Measurements from ENCODE around the gene CDK5RAP2. TPM values are rescaled to one million over a fixed set of nuclear protein-coding genes. Genes with fewer than 3 reads are reported as not detected.
"Not testable (repeated sequence)": the region's sequence is repeated elsewhere in the genome, so short reads cannot be mapped to it uniquely, and the experiment has no call there.

CDK5RAP2 gene
- total and polyA plus RNA-seq, 10 donors = 19.5 to 93.7 (median 61.9) TPM

DNA sequence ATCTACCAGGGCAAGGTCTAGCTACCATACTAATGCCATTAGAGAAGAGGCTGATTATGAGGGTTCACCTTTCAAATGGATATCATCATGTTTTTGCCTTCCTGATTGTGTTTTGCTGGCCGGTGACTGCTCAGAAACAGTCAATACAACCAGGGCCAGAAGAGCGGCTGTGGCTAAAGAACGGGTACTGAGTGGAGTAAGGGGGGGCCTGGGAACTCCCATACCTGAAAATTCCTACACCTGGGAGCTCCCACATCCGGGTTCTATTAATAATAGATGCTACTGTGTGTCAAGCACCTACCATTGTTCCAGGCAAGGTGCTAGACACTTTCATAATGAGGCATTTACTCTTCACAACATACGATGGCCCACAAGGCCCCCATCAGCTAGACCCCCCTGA, 79.2 kb downstream of the CDK5RAP2 start:
- DNase-seq = no peak
- intact Hi-C loops (cut with DNase I; ENCODE audit: low total_unique reads) = no loop called here
- H3K4me1 ChIP-seq = no peaks in the 10 kb centered on the region
- H3K9me3 ChIP-seq = peaks cover 0 to 2% (median 0%) of the 10 kb centered on the region in 8 donors
- H3K36me3 ChIP-seq = peaks cover 0 to 63% (median 13%) of the 10 kb centered on the region in 6 donors
- no peaks in the 10 kb centered on the region for H3K27me3 ChIP-seq (replicated peaks in 1 of 7)
- no peak for TF ChIP-seq POLR2A (IDR thresholded peaks at IDR 0.05)
- TF ChIP-seq POLR2AphosphoS5 (IDR thresholded peaks at IDR 0.05) = no peak
- TF ChIP-seq, protein P1, sequence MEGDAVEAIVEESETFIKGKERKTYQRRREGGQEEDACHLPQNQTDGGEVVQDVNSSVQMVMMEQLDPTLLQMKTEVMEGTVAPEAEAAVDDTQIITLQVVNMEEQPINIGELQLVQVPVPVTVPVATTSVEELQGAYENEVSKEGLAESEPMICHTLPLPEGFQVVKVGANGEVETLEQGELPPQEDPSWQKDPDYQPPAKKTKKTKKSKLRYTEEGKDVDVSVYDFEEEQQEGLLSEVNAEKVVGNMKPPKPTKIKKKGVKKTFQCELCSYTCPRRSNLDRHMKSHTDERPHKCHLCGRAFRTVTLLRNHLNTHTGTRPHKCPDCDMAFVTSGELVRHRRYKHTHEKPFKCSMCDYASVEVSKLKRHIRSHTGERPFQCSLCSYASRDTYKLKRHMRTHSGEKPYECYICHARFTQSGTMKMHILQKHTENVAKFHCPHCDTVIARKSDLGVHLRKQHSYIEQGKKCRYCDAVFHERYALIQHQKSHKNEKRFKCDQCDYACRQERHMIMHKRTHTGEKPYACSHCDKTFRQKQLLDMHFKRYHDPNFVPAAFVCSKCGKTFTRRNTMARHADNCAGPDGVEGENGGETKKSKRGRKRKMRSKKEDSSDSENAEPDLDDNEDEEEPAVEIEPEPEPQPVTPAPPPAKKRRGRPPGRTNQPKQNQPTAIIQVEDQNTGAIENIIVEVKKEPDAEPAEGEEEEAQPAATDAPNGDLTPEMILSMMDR (IDR thresholded peaks at IDR 0.05 in 8 of 11, conservative IDR thresholded peaks at IDR 0.05 in 3 of 11) = no peak
- H3K27ac ChIP-seq = no peak overlapping the region
- H3K4me3 ChIP-seq = no peak overlapping the region
- 93 to 98% (median 94%) methylated on average over 5 of the region's 5 CpGs for WGBS, 5 donors

DNA sequence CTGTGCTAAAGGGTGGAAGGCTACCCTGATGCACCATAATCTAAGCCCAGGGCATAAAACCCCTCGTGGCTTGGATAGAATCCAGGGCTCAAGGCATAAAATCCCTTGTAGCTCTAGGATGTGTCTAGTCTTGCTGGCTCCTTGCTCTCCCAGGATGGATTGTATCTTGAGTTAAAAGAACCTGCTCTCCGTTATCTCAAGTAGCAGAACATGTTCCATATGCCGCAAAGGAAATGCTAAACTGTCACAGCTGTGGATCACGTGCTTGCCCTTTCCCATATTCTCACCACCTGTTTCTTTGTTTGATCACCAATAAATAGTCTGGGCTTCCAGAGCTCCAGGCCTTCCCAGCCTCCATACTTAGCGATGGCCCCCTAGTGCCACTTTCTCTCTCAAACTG, 82.1 kb downstream of the CDK5RAP2 start:
- H3K4me1 ChIP-seq; H3K27ac ChIP-seq; H3K27me3 ChIP-seq (replicated peaks in 1 of 7); intact Hi-C loops (cut with DNase I; ENCODE audit: low total_unique reads); H3K9me3 ChIP-seq; H3K4me3 ChIP-seq; DNase-seq: not testable (repeated sequence)
- peaks cover 0 to 39% (median 6%) of the 10 kb centered on the region in 6 donors for H3K36me3 ChIP-seq
- 93 to 98% (median 97%) methylated on average over 5 of the region's 5 CpGs for WGBS, 5 donors

DNA sequence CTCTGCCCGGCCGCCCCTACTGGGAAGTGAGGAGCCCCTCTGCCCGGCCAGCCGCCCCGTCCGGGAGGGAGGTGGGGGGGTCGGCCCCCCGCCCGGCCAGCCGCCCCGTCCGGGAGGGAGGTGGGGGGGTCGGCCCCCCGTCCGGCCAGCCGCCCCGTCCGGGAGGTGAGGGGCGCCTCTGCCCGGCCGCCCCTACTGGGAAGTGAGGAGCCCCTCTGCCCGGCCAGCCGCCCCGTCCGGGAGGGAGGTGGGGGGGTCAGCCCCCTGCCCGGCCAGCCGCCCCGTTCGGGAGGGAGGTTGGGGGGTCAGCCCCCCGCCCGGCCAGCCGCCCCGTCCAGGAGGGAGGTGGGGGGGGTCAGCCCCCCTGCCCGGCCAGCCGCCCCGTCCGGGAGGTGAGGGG, 83.5 kb downstream of the CDK5RAP2 start:
- not testable (repeated sequence) for H3K4me1 ChIP-seq

DNA sequence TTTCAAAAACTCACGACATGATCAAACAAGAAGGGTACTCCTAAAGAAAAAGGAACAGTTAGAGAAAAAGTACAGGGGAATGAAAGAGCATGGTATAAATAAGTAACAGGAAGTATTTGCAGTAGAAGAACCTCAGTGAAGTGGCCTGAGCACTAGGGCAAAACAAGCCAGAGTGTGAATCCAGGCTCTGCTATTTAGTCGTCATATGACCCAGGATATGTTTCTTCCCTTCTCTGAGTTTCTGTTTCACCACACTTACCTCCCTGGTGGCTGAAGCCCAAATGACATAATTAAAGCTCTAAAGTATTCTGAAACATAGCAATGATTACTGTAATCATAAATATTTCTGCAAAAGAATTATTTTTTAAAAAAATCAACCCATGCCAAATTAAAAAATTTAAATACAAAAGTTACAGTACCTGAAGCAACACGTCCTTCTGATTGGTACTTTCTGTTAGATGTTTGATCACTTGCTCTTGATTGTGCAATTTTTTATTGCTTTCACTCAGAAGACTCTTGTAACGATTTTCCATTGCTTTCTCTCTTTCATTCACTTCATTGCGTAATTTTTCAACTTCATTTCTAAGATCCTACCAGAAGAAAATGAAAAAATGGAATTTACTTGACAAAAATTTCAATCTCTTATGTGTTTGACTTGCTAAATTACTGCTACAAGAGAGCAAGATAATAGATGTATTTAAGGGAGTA, 88.9 kb downstream of the CDK5RAP2 start:
- no peaks in the 10 kb centered on the region for H3K9me3 ChIP-seq
- H3K4me1 ChIP-seq = peaks cover 0 to 11% (median 0%) of the 10 kb centered on the region in 6 donors
- 51 to 73% (median 62%) methylated on average over 5 of the region's 5 CpGs for WGBS, 5 donors
- no peak overlapping the region for H3K4me3 ChIP-seq
- TF ChIP-seq POLR2AphosphoS5 (IDR thresholded peaks at IDR 0.05) = no peak
- TF ChIP-seq, protein P1 (IDR thresholded peaks at IDR 0.05 in 8 of 11, conservative IDR thresholded peaks at IDR 0.05 in 3 of 11) = no peak
- TF ChIP-seq POLR2A (IDR thresholded peaks at IDR 0.05) = no peak
- peak overlapping the region in 1 of 8 donors; percentile 34 for H3K27ac ChIP-seq
- H3K27me3 ChIP-seq (replicated peaks in 1 of 7) = no peaks in the 10 kb centered on the region
- no peak for DNase-seq
- H3K36me3 ChIP-seq = peaks cover 0 to 59% (median 36%) of the 10 kb centered on the region in 6 donors
- intact Hi-C loops (cut with DNase I; ENCODE audit: low total_unique reads) = no loop called here

More for the DNA sequence above, 83.5 kb downstream of the CDK5RAP2 start:
- H3K27me3 ChIP-seq (replicated peaks in 1 of 7); H3K27ac ChIP-seq; H3K4me3 ChIP-seq; DNase-seq; intact Hi-C loops (cut with DNase I; ENCODE audit: low total_unique reads); H3K9me3 ChIP-seq: not testable (repeated sequence)
- 98 to 100% methylated on average over 2 to 11 of the region's 37 CpGs; no CpG with 5 or more reads in 3 of the 5 donors for WGBS, 5 donors
- H3K36me3 ChIP-seq = peaks cover 0 to 26% (median 3%) of the 10 kb centered on the region in 6 donors

DNA sequence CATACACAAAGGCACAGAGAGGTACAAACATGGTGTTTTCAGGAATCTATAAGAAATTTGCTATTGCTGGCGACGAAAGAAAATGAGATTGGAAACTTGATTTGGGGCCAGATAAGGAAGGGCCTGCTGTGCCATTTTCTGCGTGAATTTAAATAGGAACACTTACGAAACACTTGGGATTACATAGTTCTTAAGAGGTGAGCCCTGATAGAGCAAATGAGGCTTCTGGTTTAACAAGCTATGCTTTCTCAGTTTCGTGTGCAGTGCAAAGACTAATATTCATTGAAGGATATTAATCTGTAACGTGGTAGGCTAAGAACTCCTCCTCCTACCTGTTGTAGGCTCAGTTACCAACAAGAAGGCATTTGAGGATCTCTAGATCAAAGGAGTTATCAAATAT, 93.1 kb downstream of the CDK5RAP2 start:
- intact Hi-C loops (cut with DNase I; ENCODE audit: low total_unique reads) = no loop called here
- TF ChIP-seq, protein P1 (IDR thresholded peaks at IDR 0.05 in 8 of 11, conservative IDR thresholded peaks at IDR 0.05 in 3 of 11) = no peak
- TF ChIP-seq POLR2AphosphoS5 (IDR thresholded peaks at IDR 0.05) (no peak), POLR2A (IDR thresholded peaks at IDR 0.05) (no peak)
- Histone ChIP-seq H3K36me3 (peaks cover 0 to 96% (median 62%) of the 10 kb centered on the region in 6 donors), H3K4me3 (no peak overlapping the region), H3K9me3 (no peaks in the 10 kb centered on the region), H3K4me1 (peaks cover 0 to 18% (median 0%) of the 10 kb centered on the region in 6 donors), H3K27me3 (replicated peaks in 1 of 7) (no peaks in the 10 kb centered on the region), H3K27ac (no peak overlapping the region)
- WGBS, 5 donors = 83 to 96% (median 92%) methylated on average over 6 of the region's 6 CpGs
- no peak for DNase-seq

Data from spleen (tissue), 11 donors.